ENCODE data around the gene PSD.

The PSD gene

GRCh38 chr10:102384053-102384452 is 34.5 kb downstream of the PSD start:
- no peak for DNase-seq

- DNase-seq, result no peak
These were observed 35.7 kb downstream of the PSD start for GRCh38 chr10:102382871-102383270.

GRCh38 chr10:102381983-102382382 is 36.6 kb downstream of the PSD start:
- no peak for DNase-seq

- no peak for DNase-seq
These were observed 39.2 kb downstream of the PSD start for GRCh38 chr10:102379383-102379782.

GRCh38 chr10:102376901-102377300 is 41.7 kb downstream of the PSD start:
- no peak for DNase-seq

- no peak for DNase-seq
These were observed 42.7 kb downstream of the PSD start for GRCh38 chr10:102375867-102376266.

- no peak for DNase-seq
These were observed 43.3 kb downstream of the PSD start for GRCh38 chr10:102375250-102375649.

- DNase-seq, result no peak
These were observed 47.3 kb downstream of the PSD start for GRCh38 chr10:102371295-102371694.

GRCh38 chr10:102368077-102368476 is 50.5 kb downstream of the PSD start:
- DNase-seq, result no peak

- no peak for DNase-seq
These were observed 51.1 kb downstream of the PSD start for GRCh38 chr10:102367441-102367840.

- DNase-seq, result no peak
These were observed 59.7 kb downstream of the PSD start for GRCh38 chr10:102358712-102359382.

- no peak for DNase-seq
These were observed 64.1 kb downstream of the PSD start for GRCh38 chr10:102354451-102354850.

Measured in inflammatory macrophage (primary cell).